ENCODE measurements around the gene TCF4.

Gene TCF4

GRCh38 chr18:55296115-55296514 is 291.9 kb downstream of the TCF4 start:
- TF ChIP-seq HOXD13 (CRISPR knock-in tag; IDR thresholded peaks at IDR 0.05; ENCODE audit: borderline replicate concordance), result no peak
- TF ChIP-seq ZNF785 (tag by site-specific recombination; IDR thresholded peaks at IDR 0.05), result no peak
- no peak for TF ChIP-seq ZNF510 (tag by site-specific recombination; IDR thresholded peaks at IDR 0.05; ENCODE audit: insufficient replicate concordance)
- TF ChIP-seq ZNF174 (tag by site-specific recombination; IDR thresholded peaks at IDR 0.05), result no peak
- no peak for TF ChIP-seq ZNF26 (tag by site-specific recombination; IDR thresholded peaks at IDR 0.05)
- TF ChIP-seq ZNF621 (tag by site-specific recombination; IDR thresholded peaks at IDR 0.05), result no peak
- no peak for TF ChIP-seq ZNF707 (tag by site-specific recombination; IDR thresholded peaks at IDR 0.05)
- no peak for TF ChIP-seq OSR2 (tag by site-specific recombination; IDR thresholded peaks at IDR 0.05)
- no peak for TF ChIP-seq PATZ1 (tag by site-specific recombination; IDR thresholded peaks at IDR 0.05)
- no peak for TF ChIP-seq ZNF600 (tag by site-specific recombination; IDR thresholded peaks at IDR 0.05)
- no peak for TF ChIP-seq ZNF2 (tag by site-specific recombination; IDR thresholded peaks at IDR 0.05)
- Histone ChIP-seq H3K9me3 (ENCODE audit: control insufficient read depth, insufficient read depth, low read depth, low read length) (no peaks in the 10 kb centered on the region), H3K4me1 (ENCODE audit: control insufficient read depth, insufficient read depth, low read length) (no peaks in the 10 kb centered on the region), H3K4me3 (ENCODE audit: low read depth, low read length) (no peak overlapping the region), H3K27ac (ENCODE audit: extremely low read depth, low read depth, low read length) (no peak overlapping the region), H3K36me3 (ENCODE audit: control insufficient read depth in 2 of 2, insufficient read depth in 1 of 2, low read length in 2 of 2) (no peaks in the 10 kb centered on the region)
- ChIA-PET CTCF (interaction anchor here (0.7 kb wide), 1 partner anchor 495 kb away, joined by 3 read pairs; no protein-coding TSS in a partner anchor), POLR2A (no interaction called here)

- CTCF ChIA-PET, result interaction anchor here (0.8 kb wide), 1 partner anchor 9 kb away, joined by 3 read pairs; no protein-coding TSS in a partner anchor
These were observed 297.1 kb downstream of the TCF4 start for GRCh38 chr18:55290898-55291297.

GRCh38 chr18:55289775-55290174 is 298.2 kb downstream of the TCF4 start:
- H3K4me1 ChIP-seq (ENCODE audit: control insufficient read depth, insufficient read depth, low read length), result peaks cover 2% of the 10 kb centered on the region; the same call in 1 of the 2 replicates
- POLR2A ChIA-PET, result no interaction called here
- H3K4me3 ChIP-seq (ENCODE audit: low read depth, low read length), result no peak overlapping the region
- CTCF ChIA-PET, result interaction anchor here (0.6 to 1.5 kb wide), 2 partner anchors 55 to 930 kb away, joined by 4 to 5 read pairs; no protein-coding TSS in a partner anchor
- H3K9me3 ChIP-seq (ENCODE audit: control insufficient read depth, insufficient read depth, low read depth, low read length), result no peaks in the 10 kb centered on the region
- no peak overlapping the region for H3K27ac ChIP-seq (ENCODE audit: extremely low read depth, low read depth, low read length)
- TF ChIP-seq ZNF658 (tag by site-specific recombination; IDR thresholded peaks at IDR 0.05) (no peak), ZNF707 (tag by site-specific recombination; IDR thresholded peaks at IDR 0.05) (no peak)
- no peaks in the 10 kb centered on the region for H3K36me3 ChIP-seq (ENCODE audit: control insufficient read depth in 2 of 2, insufficient read depth in 1 of 2, low read length in 2 of 2)

More at GRCh38 chr18:55290898-55291297, 297.1 kb downstream of the TCF4 start:
- Histone ChIP-seq H3K36me3 (ENCODE audit: control insufficient read depth in 2 of 2, insufficient read depth in 1 of 2, low read length in 2 of 2) (no peaks in the 10 kb centered on the region), H3K9me3 (ENCODE audit: control insufficient read depth, insufficient read depth, low read depth, low read length) (no peaks in the 10 kb centered on the region), H3K27ac (ENCODE audit: extremely low read depth, low read depth, low read length) (no peak overlapping the region), H3K4me3 (ENCODE audit: low read depth, low read length) (no peak overlapping the region), H3K4me1 (ENCODE audit: control insufficient read depth, insufficient read depth, low read length) (peaks cover 2% of the 10 kb centered on the region; the same call in 1 of the 2 replicates)
- POLR2A ChIA-PET, result no interaction called here
- no peak for TF ChIP-seq GLIS2 (tag by site-specific recombination; IDR thresholded peaks at IDR 0.05)
- TF ChIP-seq ZNF561 (tag by site-specific recombination; IDR thresholded peaks at IDR 0.05; ENCODE audit: borderline replicate concordance), result no peak
- TF ChIP-seq ZNF76 (tag by site-specific recombination; IDR thresholded peaks at IDR 0.05; ENCODE audit: borderline replicate concordance, low read depth), result no peak
- TF ChIP-seq ZIC2 (tag by site-specific recombination; IDR thresholded peaks at IDR 0.05), result no peak
- no peak for TF ChIP-seq HOXA7 (CRISPR knock-in tag; IDR thresholded peaks at IDR 0.05; ENCODE audit: borderline replicate concordance)
